ENCODE results near the gene ULBP2. TPM values are rescaled to one million over a fixed set of nuclear protein-coding genes. Genes with fewer than 3 reads are reported as not detected.
A peak's percentile ranks its signal among the peaks of the same experiment; 100 is the strongest.
"Not testable (repeated sequence)": the region's sequence is repeated elsewhere in the genome, so short reads cannot be mapped to it uniquely, and the experiment has no call there.

The ULBP2 gene
- total RNA-seq, 1 experiment from 2014 or later, result not detected

- not testable (repeated sequence) for H3K56ac ChIP-seq (ENCODE audit: insufficient read length, low read depth, low read length); H4K20me1 ChIP-seq (ENCODE audit: control insufficient read depth, insufficient read depth, insufficient read length); H3K4me1 Mint-ChIP-seq; H2BK12ac ChIP-seq (ENCODE audit: insufficient read length, low read depth, low read length); H3T11ph ChIP-seq (ENCODE audit: low read length); H3K4me3 Mint-ChIP-seq; H4K8ac ChIP-seq (replicated peaks; ENCODE audit: insufficient read length, low read depth, low read length); H2AK5ac ChIP-seq (ENCODE audit: insufficient read length, low read length); H2BK5ac ChIP-seq (ENCODE audit: insufficient read length, low read length); H2BK15ac ChIP-seq (ENCODE audit: low read depth, low read length); H2BK20ac ChIP-seq (ENCODE audit: low read depth, low read length, poor library complexity, severe bottlenecking); H3K23ac ChIP-seq (ENCODE audit: insufficient read length, low read depth, low read length); H3K4me2 ChIP-seq (ENCODE audit: insufficient read depth, insufficient read length, low read length); H2BK120ac ChIP-seq (ENCODE audit: low read depth, low read length, poor library complexity, severe bottlenecking); H3K9ac ChIP-seq (ENCODE audit: extremely low read depth, insufficient read length, low read length); H3K36me3 Mint-ChIP-seq (ENCODE audit: insufficient read depth in 1 of 3, low read depth in 3 of 3); H3K9me3 Mint-ChIP-seq; H3K4me1 ChIP-seq (ENCODE audit: insufficient read depth, low read length); H3K9me3 ChIP-seq (ENCODE audit: control insufficient read depth, low read depth, low read length); H3K79me2 ChIP-seq (ENCODE audit: insufficient read depth, low read length); H3K18ac ChIP-seq (ENCODE audit: insufficient read length, low read depth, low read length); H3K79me1 ChIP-seq (ENCODE audit: insufficient read depth, low read depth, low read length, poor library complexity, severe bottlenecking); H3K23me2 ChIP-seq (ENCODE audit: insufficient read length, low read depth, low read length, poor library complexity, severe bottlenecking); H3K27ac ChIP-seq (ENCODE audit: insufficient read length, low read depth, low read length); H3K14ac ChIP-seq (ENCODE audit: insufficient read depth, low read length); H4K91ac ChIP-seq (ENCODE audit: insufficient read length, low read depth, low read length); H2AFZ ChIP-seq (ENCODE audit: low read length); DNase-seq; H3K4ac ChIP-seq (ENCODE audit: low read depth, low read length); H4K5ac ChIP-seq (ENCODE audit: insufficient read length, low read depth, low read length)
- peaks cover 31% of the 10 kb centered on the region; the same call in 1 of the 2 replicates for H3K27me3 ChIP-seq (ENCODE audit: insufficient read depth, low read length)
- Mint-ChIP-seq H3K27ac (peak overlapping the region in 1 of 3 experiments; percentile 72; a peak in 1 of 7 replicates), H3K27me3 (ENCODE audit: low read depth) (peaks cover 89% of the 10 kb centered on the region)
- WGBS (ENCODE audit: extremely low coverage, insufficient read length, low lambda C conversion rate), result no CpG with 5 or more reads among the region's 1 CpG
Measured at GRCh38 chr6:149947533-149947932, 5.7 kb downstream of the ULBP2 start.

All from H9 (cell line).